Measurements from ENCODE around the gene VSNL1.

DNA sequence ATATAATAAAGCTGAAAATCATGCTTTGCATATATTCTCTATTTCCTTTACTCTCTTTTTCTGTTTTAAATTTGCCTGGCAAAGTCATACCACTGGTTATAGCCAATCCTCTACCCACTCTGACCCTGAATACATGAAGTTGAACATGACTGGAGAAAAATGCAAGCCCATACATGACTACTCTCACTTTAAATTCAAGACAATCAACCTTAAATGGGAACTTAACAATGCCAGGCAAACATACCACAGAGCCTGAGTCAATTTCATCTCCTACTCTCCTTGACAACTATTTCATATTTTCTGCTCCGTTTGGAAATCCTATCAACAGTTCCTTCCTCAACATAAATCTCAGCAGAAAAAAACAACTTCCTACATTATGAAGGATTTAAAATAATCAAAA is 44.9 kb upstream of the VSNL1 start:
- TF ChIP-seq POLR2A (IDR thresholded peaks at IDR 0.05; ENCODE audit: low read depth, low read length) (no peak), TAF1 (IDR thresholded peaks at IDR 0.05; ENCODE audit: borderline replicate concordance, low read depth, low read length) (no peak), POLR2AphosphoS5 (IDR thresholded peaks at IDR 0.05; ENCODE audit: low read depth, low read length) (no peak)
